Cardiac muscle cell (in vitro differentiated cells and primary cell): ENCODE measurements around the gene DPP10. TPM values are rescaled to one million over a fixed set of nuclear protein-coding genes. Genes with fewer than 3 reads are reported as not detected.

Experiments used
- DNase-seq, 2 donors: peaks; one replicate each; pipeline versions ENCODE4 v3.0.0 to v3.0.0-alpha.2; 2010 to 2017; ENCODE audit warnings: low read depth in 1 of 2, low spot score in 1 of 2
- H3K27ac ChIP-seq: fragments of 200-600 bp; sonication (generic); 2 replicates; pipeline ENCODE4 v1.5.1; 2016
- H3K27me3 ChIP-seq: fragments of 200-600 bp; sonication (generic); 2 replicates; pipeline ENCODE4 v1.6.0; 2016; ENCODE audit warnings: control low read depth
- H3K36me3 ChIP-seq: fragments of 200-600 bp; sonication (generic); 2 replicates; pipeline ENCODE4 v1.5.1; 2016; ENCODE audit warnings: control low read depth
- H3K4me1 ChIP-seq: fragments of 200-600 bp; sonication (generic); 2 replicates; pipeline ENCODE4 v1.8.1; 2017; ENCODE audit warnings: low read depth, mild to moderate bottlenecking, mixed run types
- H3K4me3 ChIP-seq: fragments of 200-600 bp; sonication (generic); 2 replicates; pipeline ENCODE4 v1.5.1; 2016; ENCODE audit warnings: mild to moderate bottlenecking
- H3K9me3 ChIP-seq: fragments of 200-600 bp; sonication (generic); 2 replicates; pipeline ENCODE4 v1.5.1; 2017; ENCODE audit warnings: low read depth, mild to moderate bottlenecking, control low read depth
- polyA plus RNA-seq: library from polyadenylated mRNA; unstranded; fragments of >200 nt; fragmentation: Nextera tagmentation; extraction: Ambion mirVana; gene quantifications from 2 replicates; pipeline ENCODE4 v1.2.1, GENCODE V29; 2016
- total RNA-seq: library from RNA; depleted of rRNA; stranded (reverse); fragments of >200 nt; gene quantifications from 2 replicates; pipeline ENCODE4 v1.2.3, GENCODE V29; 2016
- TF ChIP-seq, protein P1 (sequence below): IDR thresholded peaks from 2 replicates; pipeline ENCODE4 v1.5.1; 2012; ENCODE audit warnings: low read depth, mild to moderate bottlenecking, low read length

DPP10 gene
- total and polyA plus RNA-seq, 2 experiments from 2014 or later: 1.1 to 1.4 TPM

- no peaks in the 10 kb centered on the region for H3K9me3 ChIP-seq
- H3K27ac ChIP-seq: no peak overlapping the region
- TF ChIP-seq, protein P1, sequence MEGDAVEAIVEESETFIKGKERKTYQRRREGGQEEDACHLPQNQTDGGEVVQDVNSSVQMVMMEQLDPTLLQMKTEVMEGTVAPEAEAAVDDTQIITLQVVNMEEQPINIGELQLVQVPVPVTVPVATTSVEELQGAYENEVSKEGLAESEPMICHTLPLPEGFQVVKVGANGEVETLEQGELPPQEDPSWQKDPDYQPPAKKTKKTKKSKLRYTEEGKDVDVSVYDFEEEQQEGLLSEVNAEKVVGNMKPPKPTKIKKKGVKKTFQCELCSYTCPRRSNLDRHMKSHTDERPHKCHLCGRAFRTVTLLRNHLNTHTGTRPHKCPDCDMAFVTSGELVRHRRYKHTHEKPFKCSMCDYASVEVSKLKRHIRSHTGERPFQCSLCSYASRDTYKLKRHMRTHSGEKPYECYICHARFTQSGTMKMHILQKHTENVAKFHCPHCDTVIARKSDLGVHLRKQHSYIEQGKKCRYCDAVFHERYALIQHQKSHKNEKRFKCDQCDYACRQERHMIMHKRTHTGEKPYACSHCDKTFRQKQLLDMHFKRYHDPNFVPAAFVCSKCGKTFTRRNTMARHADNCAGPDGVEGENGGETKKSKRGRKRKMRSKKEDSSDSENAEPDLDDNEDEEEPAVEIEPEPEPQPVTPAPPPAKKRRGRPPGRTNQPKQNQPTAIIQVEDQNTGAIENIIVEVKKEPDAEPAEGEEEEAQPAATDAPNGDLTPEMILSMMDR: no peak
- no peak for DNase-seq
- no peaks in the 10 kb centered on the region for H3K27me3 ChIP-seq
- no peak overlapping the region for H3K4me3 ChIP-seq
- no peaks in the 10 kb centered on the region for H3K36me3 ChIP-seq
- H3K4me1 ChIP-seq: no peaks in the 10 kb centered on the region
Measured at GRCh38 chr2:115248066-115248465, 805.6 kb downstream of the DPP10 start.

- no peaks in the 10 kb centered on the region for H3K4me1 ChIP-seq
- TF ChIP-seq, protein P1: no peak
- DNase-seq: no peak
Measured at GRCh38 chr2:115277366-115277765, 834.9 kb downstream of the DPP10 start.

GRCh38 chr2:115285416-115285815 is 843.0 kb downstream of the DPP10 start:
- no peaks in the 10 kb centered on the region for H3K4me1 ChIP-seq
- TF ChIP-seq, protein P1: no peak
- no peak overlapping the region for H3K27ac ChIP-seq
- H3K9me3 ChIP-seq: no peaks in the 10 kb centered on the region
- no peaks in the 10 kb centered on the region for H3K36me3 ChIP-seq
- H3K4me3 ChIP-seq: no peak overlapping the region
- H3K27me3 ChIP-seq: no peaks in the 10 kb centered on the region
- DNase-seq: no peak

More at GRCh38 chr2:115277366-115277765, 834.9 kb downstream of the DPP10 start:
- Histone ChIP-seq H3K9me3 (no peaks in the 10 kb centered on the region), H3K27me3 (no peaks in the 10 kb centered on the region), H3K36me3 (no peaks in the 10 kb centered on the region), H3K27ac (no peak overlapping the region), H3K4me3 (no peak overlapping the region)

DNA sequence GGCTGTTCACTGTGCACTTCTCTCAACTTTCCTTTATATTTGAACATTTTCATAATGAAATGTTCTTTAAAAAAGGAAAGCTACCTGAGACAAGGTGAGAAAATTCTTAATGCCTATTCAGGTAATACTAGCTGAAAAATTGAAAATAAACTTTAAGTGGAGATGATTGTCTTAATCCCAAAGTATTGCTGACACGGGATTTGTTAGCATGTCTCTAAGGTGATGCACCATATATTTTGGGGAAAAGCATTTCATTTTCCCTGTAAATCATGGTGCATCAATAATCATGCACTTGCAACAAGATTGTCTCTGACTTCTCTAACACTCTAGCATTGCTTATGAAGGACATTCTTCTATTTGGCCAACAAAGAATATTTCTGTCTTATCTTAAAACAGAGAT is 848.0 kb downstream of the DPP10 start:
- H3K27me3 ChIP-seq: no peaks in the 10 kb centered on the region
- TF ChIP-seq, protein P1: no peak
- H3K36me3 ChIP-seq: no peaks in the 10 kb centered on the region
- DNase-seq: no peak
- H3K9me3 ChIP-seq: no peaks in the 10 kb centered on the region
- H3K27ac ChIP-seq: no peak overlapping the region
- H3K4me3 ChIP-seq: no peak overlapping the region
- no peaks in the 10 kb centered on the region for H3K4me1 ChIP-seq

DNA sequence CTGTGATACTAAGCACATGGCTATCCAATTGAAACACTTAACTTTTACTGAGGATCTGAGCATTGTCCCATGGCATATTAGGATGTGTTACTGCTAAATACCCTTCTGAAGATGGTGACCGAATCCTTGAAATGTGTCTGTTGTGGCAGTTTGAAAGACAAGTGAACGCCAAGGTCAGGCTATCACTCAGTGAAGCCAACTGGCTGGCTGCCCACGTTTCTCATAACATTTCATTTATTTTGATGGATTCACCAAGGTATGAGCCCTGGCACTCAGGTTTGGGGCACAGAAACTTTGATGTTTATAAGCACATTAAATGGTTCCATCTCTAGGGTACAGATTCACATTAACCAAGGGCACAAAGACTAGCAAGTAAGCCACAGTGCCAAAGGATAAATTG is 850.3 kb downstream of the DPP10 start:
- no peaks in the 10 kb centered on the region for H3K4me1 ChIP-seq
- no peaks in the 10 kb centered on the region for H3K27me3 ChIP-seq
- H3K9me3 ChIP-seq: no peaks in the 10 kb centered on the region
- no peak for DNase-seq
- TF ChIP-seq, protein P1: no peak
- no peaks in the 10 kb centered on the region for H3K36me3 ChIP-seq
- no peak overlapping the region for H3K27ac ChIP-seq
- no peak overlapping the region for H3K4me3 ChIP-seq

GRCh38 chr2:115294999-115295398 is 852.6 kb downstream of the DPP10 start:
- TF ChIP-seq, protein P1: no peak
- H3K4me3 ChIP-seq: no peak overlapping the region
- DNase-seq: no peak
- H3K27ac ChIP-seq: no peak overlapping the region
- no peaks in the 10 kb centered on the region for H3K36me3 ChIP-seq
- no peaks in the 10 kb centered on the region for H3K9me3 ChIP-seq
- no peaks in the 10 kb centered on the region for H3K4me1 ChIP-seq
- H3K27me3 ChIP-seq: no peaks in the 10 kb centered on the region
